Erythroblast (primary cell): ENCODE measurements around the gene WASHC2C.
"Not testable (repeated sequence)": the region's sequence is repeated elsewhere in the genome, so short reads cannot be mapped to it uniquely, and the experiment has no call there.

Source experiments
- GATA1 ChIP-seq: IDR thresholded peaks from 2 replicates; pipeline ENCODE4 v1.6.1; 2011; ENCODE audit warnings: low read depth, mild to moderate bottlenecking, control low read depth, low read length, moderate library complexity
- POLR2A ChIP-seq: IDR thresholded peaks from 2 replicates; pipeline ENCODE4 v1.6.1; 2011; ENCODE audit warnings: mild to moderate bottlenecking, low read length

GRCh38 chr10:45753979-45754495, 27.0 kb downstream of the WASHC2C start:
- not testable (repeated sequence) for TF ChIP-seq POLR2A, GATA1
